GM23338 (cell line): Measurements from ENCODE around the gene ASTN1. TPM values are rescaled to one million over a fixed set of nuclear protein-coding genes. Genes with fewer than 3 reads are reported as not detected.

Source experiments
- ATAC-seq: fragments of 200-7000 bp; cut with Tn5 transposase; 3 replicates; pipeline ENCODE4 v1.9.1; 2020
- DNase-seq: peaks from one replicate; pipeline ENCODE4 v3.0.0-alpha.2; 2015; ENCODE audit warnings: low spot score
- H2AFZ ChIP-seq: fragments of 200-600 bp; sonication (generic); 2 replicates; pipeline ENCODE4 v1.8.0; 2016; ENCODE audit warnings: antibody characterized with exemption, mild to moderate bottlenecking, moderate library complexity
- H3F3A ChIP-seq: fragments of 200-600 bp; sonication (generic); replicated peaks from 2 replicates; pipeline ENCODE4 v1.8.0; 2017; ENCODE audit warnings: antibody characterized with exemption, mixed run types, low read depth
- H3K27ac ChIP-seq: fragments of 200-600 bp; sonication (generic); 2 replicates; pipeline ENCODE4 v1.6.1; 2016; ENCODE audit warnings: low read depth
- H3K27me3 ChIP-seq: fragments of 200-600 bp; sonication (generic); 2 replicates; pipeline ENCODE4 v1.8.0; 2016; ENCODE audit warnings: mild to moderate bottlenecking, mixed run types, moderate library complexity; ENCODE audit not compliant: insufficient read depth
- H3K36me3 ChIP-seq: fragments of 200-600 bp; sonication (generic); 2 replicates; pipeline ENCODE4 v1.8.0; 2016; ENCODE audit warnings: mild to moderate bottlenecking; ENCODE audit not compliant: insufficient read depth
- H3K4me1 ChIP-seq: fragments of 200-600 bp; sonication (generic); 2 replicates; pipeline ENCODE4 v1.8.0; 2016; ENCODE audit warnings: mild to moderate bottlenecking, moderate library complexity; ENCODE audit not compliant: insufficient read depth
- H3K4me2 ChIP-seq: fragments of 200-600 bp; sonication (generic); 2 replicates; pipeline ENCODE4 v1.7.1; 2017; ENCODE audit warnings: mixed run types
- H3K4me3 ChIP-seq: fragments of 200-600 bp; sonication (generic); 2 replicates; pipeline ENCODE4 v1.6.1; 2016; ENCODE audit warnings: mixed run types
- H3K79me2 ChIP-seq: fragments of 200-600 bp; sonication (generic); replicated peaks from 2 replicates; pipeline ENCODE4 v1.8.0; 2017; ENCODE audit warnings: mild to moderate bottlenecking; ENCODE audit not compliant: insufficient read depth
- H3K9me2 ChIP-seq: fragments of 200-600 bp; sonication (generic); 2 replicates; pipeline ENCODE4 v1.8.0; 2017; ENCODE audit not compliant: insufficient read depth
- H4K20me1 ChIP-seq: fragments of 200-600 bp; sonication (generic); replicated peaks from 2 replicates; pipeline ENCODE4 v1.8.0; 2017; ENCODE audit warnings: mild to moderate bottlenecking; ENCODE audit not compliant: insufficient read depth
- H3K27ac Mint-ChIP-seq: 2 replicates; pipeline ENCODE4 v1.8.0; 2020; ENCODE audit warnings: inconsistent platforms, mild to moderate bottlenecking, moderate library complexity, mixed read lengths
- H3K27me3 Mint-ChIP-seq: 3 replicates; pipeline ENCODE4 v1.8.0; 2022; ENCODE audit warnings: low read depth, mild to moderate bottlenecking, moderate library complexity, mixed read lengths, inconsistent platforms; ENCODE audit not compliant: insufficient read depth, poor library complexity
- H3K36me3 Mint-ChIP-seq: 3 replicates; pipeline ENCODE4 v1.8.0; 2021; ENCODE audit warnings: low read depth, mild to moderate bottlenecking, inconsistent platforms, moderate library complexity, mixed read lengths
- H3K4me1 Mint-ChIP-seq: 3 replicates; pipeline ENCODE4 v1.8.0; 2020; ENCODE audit warnings: mild to moderate bottlenecking, inconsistent platforms, mixed read lengths
- H3K4me3 Mint-ChIP-seq: 3 replicates; pipeline ENCODE4 v1.8.0; 2021; ENCODE audit warnings: moderate library complexity, mild to moderate bottlenecking, inconsistent platforms, mixed read lengths
- H3K9me3 Mint-ChIP-seq: 3 replicates; pipeline ENCODE4 v1.8.0; 2020; ENCODE audit warnings: moderate library complexity, mild to moderate bottlenecking, inconsistent platforms, mixed read lengths
- CREB1 ChIP-seq: fragments of 250-450 bp; sonication (Bioruptor Pico); IDR thresholded peaks from 2 replicates; pipeline ENCODE4 v1.5.0; 2020; ENCODE audit warnings: low read depth, mild to moderate bottlenecking, moderate library complexity
- CTCF ChIP-seq, 2 experiments: fragments of 200-600 bp in 1 of 2; sonication (generic) in 1 of 2; conservative IDR thresholded peaks; 2 replicates each; pipeline versions ENCODE4 v1.5.1 to v1.6.1; 2016 to 2017; ENCODE audit warnings: antibody characterized with exemption in 2 of 2, low read depth in 2 of 2, mild to moderate bottlenecking in 2 of 2, moderate library complexity in 1 of 2
- EZH2 ChIP-seq: fragments of 200-600 bp; sonication (generic); IDR thresholded peaks from one replicate; pipeline ENCODE4 v1.8.0; 2017; ENCODE audit warnings: antibody characterized with exemption, mild to moderate bottlenecking, low read depth; ENCODE audit not compliant: unreplicated experiment
- EZH2phosphoT487 ChIP-seq: fragments of 200-600 bp; sonication (generic); IDR thresholded peaks from one replicate; pipeline ENCODE4 v1.8.1; 2018; ENCODE audit warnings: antibody characterized with exemption; ENCODE audit not compliant: unreplicated experiment
- JUNB ChIP-seq: IDR thresholded peaks from one replicate; pipeline ENCODE4 v1.6.1; 2016; ENCODE audit warnings: antibody characterized with exemption; ENCODE audit not compliant: unreplicated experiment
- NANOG ChIP-seq: IDR thresholded peaks from 2 replicates; pipeline ENCODE4 v1.6.1; 2016; ENCODE audit warnings: antibody characterized with exemption, borderline replicate concordance
- POLR2AphosphoS5 ChIP-seq: IDR thresholded peaks from 2 replicates; pipeline ENCODE4 v1.6.1; 2016; ENCODE audit warnings: antibody characterized with exemption, low read depth
- STAT1 ChIP-seq: IDR thresholded peaks from one replicate; pipeline ENCODE4 v1.6.1; 2016; ENCODE audit warnings: antibody characterized with exemption; ENCODE audit not compliant: unreplicated experiment
- ZNF114 ChIP-seq: fragments of 250-450 bp; sonication (Bioruptor Pico); IDR thresholded peaks from 2 replicates; pipeline ENCODE4 v1.5.0; 2020; ENCODE audit warnings: mild to moderate bottlenecking, moderate library complexity
- ZNF331 ChIP-seq: fragments of 250-450 bp; sonication (Bioruptor Pico); IDR thresholded peaks from 2 replicates; pipeline ENCODE4 v1.5.0; 2020; ENCODE audit warnings: low read depth, mild to moderate bottlenecking, moderate library complexity
- ZNF462 ChIP-seq: fragments of 250-450 bp; sonication (Bioruptor Pico); IDR thresholded peaks from 2 replicates; pipeline ENCODE4 v1.5.0; 2020; ENCODE audit warnings: mild to moderate bottlenecking, moderate library complexity
- polyA plus RNA-seq: library from polyadenylated mRNA; unstranded; fragments of >200 nt; fragmentation: Nextera tagmentation; extraction: Ambion mirVana; gene quantifications from 2 replicates; pipeline ENCODE4 v1.2.1, GENCODE V29; 2016
- total RNA-seq: library from RNA; depleted of rRNA; stranded (reverse); fragments of >200 nt; shearing (Covaris generic); gene quantifications from 2 replicates; pipeline ENCODE4 v1.2.3, GENCODE V29; 2014
- TF ChIP-seq, protein P1 (sequence below): IDR thresholded peaks from one replicate; pipeline ENCODE4 v1.6.1; 2018; ENCODE audit warnings: antibody characterized with exemption; ENCODE audit not compliant: unreplicated experiment
- TF ChIP-seq, protein P2 (sequence below): IDR thresholded peaks from 2 replicates; pipeline ENCODE4 v1.6.1; 2016; ENCODE audit warnings: antibody characterized with exemption

ASTN1 gene
- total and polyA plus RNA-seq, 2 experiments from 2014 or later, result 2.0 to 5.2 TPM

GRCh38 chr1:177142010-177142409, 22.5 kb downstream of the ASTN1 start:
- Mint-ChIP-seq H3K27ac (no peak overlapping the region), H3K4me1 (peaks cover 31% of the 10 kb centered on the region), H3K27me3 (no peaks in the 10 kb centered on the region), H3K36me3 (no peaks in the 10 kb centered on the region), H3K9me3 (no peaks in the 10 kb centered on the region), H3K4me3 (no peak overlapping the region)
- no peak overlapping the region for H3K4me2 ChIP-seq
- TF ChIP-seq ZNF331 (CRISPR knock-in tag), result no peak
- TF ChIP-seq NANOG, result no peak
- no peak for TF ChIP-seq POLR2AphosphoS5
- TF ChIP-seq STAT1, result no peak
- no peak for TF ChIP-seq JUNB
- TF ChIP-seq EZH2, result no peak
- no peak for TF ChIP-seq CREB1 (CRISPR knock-in tag)
- TF ChIP-seq, protein P1, sequence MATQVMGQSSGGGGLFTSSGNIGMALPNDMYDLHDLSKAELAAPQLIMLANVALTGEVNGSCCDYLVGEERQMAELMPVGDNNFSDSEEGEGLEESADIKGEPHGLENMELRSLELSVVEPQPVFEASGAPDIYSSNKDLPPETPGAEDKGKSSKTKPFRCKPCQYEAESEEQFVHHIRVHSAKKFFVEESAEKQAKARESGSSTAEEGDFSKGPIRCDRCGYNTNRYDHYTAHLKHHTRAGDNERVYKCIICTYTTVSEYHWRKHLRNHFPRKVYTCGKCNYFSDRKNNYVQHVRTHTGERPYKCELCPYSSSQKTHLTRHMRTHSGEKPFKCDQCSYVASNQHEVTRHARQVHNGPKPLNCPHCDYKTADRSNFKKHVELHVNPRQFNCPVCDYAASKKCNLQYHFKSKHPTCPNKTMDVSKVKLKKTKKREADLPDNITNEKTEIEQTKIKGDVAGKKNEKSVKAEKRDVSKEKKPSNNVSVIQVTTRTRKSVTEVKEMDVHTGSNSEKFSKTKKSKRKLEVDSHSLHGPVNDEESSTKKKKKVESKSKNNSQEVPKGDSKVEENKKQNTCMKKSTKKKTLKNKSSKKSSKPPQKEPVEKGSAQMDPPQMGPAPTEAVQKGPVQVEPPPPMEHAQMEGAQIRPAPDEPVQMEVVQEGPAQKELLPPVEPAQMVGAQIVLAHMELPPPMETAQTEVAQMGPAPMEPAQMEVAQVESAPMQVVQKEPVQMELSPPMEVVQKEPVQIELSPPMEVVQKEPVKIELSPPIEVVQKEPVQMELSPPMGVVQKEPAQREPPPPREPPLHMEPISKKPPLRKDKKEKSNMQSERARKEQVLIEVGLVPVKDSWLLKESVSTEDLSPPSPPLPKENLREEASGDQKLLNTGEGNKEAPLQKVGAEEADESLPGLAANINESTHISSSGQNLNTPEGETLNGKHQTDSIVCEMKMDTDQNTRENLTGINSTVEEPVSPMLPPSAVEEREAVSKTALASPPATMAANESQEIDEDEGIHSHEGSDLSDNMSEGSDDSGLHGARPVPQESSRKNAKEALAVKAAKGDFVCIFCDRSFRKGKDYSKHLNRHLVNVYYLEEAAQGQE, result no peak
- no peak for TF ChIP-seq EZH2phosphoT487
- no peak for TF ChIP-seq ZNF462 (CRISPR knock-in tag)
- TF ChIP-seq ZNF114 (CRISPR knock-in tag), result no peak
- TF ChIP-seq, protein P2, sequence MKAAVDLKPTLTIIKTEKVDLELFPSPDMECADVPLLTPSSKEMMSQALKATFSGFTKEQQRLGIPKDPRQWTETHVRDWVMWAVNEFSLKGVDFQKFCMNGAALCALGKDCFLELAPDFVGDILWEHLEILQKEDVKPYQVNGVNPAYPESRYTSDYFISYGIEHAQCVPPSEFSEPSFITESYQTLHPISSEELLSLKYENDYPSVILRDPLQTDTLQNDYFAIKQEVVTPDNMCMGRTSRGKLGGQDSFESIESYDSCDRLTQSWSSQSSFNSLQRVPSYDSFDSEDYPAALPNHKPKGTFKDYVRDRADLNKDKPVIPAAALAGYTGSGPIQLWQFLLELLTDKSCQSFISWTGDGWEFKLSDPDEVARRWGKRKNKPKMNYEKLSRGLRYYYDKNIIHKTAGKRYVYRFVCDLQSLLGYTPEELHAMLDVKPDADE, result no peak
- no peak for TF ChIP-seq CTCF (conservative IDR thresholded peaks at IDR 0.05; ENCODE audit: low read depth in 2 of 2)
- H3K27ac ChIP-seq, result no peak overlapping the region
- no peaks in the 10 kb centered on the region for H3F3A ChIP-seq
- no peak for DNase-seq
- no peak for ATAC-seq
- H3K4me1 ChIP-seq, result peaks cover 18% of the 10 kb centered on the region
- H3K36me3 ChIP-seq, result no peaks in the 10 kb centered on the region
- H2AFZ ChIP-seq, result no peak overlapping the region
- H4K20me1 ChIP-seq, result no peaks in the 10 kb centered on the region
- no peaks in the 10 kb centered on the region for H3K79me2 ChIP-seq
- H3K27me3 ChIP-seq, result no peaks in the 10 kb centered on the region
- H3K4me3 ChIP-seq, result no peak overlapping the region
- H3K9me2 ChIP-seq, result 0 out of 2 replicates have a peak, but pooled peaks cover 8% of the 10 kb centered on the region
